KG1 (cell line): ENCODE data around the gene UPK3BL2.
"Not testable (repeated sequence)": the region's sequence is repeated elsewhere in the genome, so short reads cannot be mapped to it uniquely, and the experiment has no call there.

Experiments
- DNase-seq: peaks from one replicate; lab custom pipeline; 2025; lab: John Stamatoyannopoulos, UW

The UPK3BL2 gene

DNA sequence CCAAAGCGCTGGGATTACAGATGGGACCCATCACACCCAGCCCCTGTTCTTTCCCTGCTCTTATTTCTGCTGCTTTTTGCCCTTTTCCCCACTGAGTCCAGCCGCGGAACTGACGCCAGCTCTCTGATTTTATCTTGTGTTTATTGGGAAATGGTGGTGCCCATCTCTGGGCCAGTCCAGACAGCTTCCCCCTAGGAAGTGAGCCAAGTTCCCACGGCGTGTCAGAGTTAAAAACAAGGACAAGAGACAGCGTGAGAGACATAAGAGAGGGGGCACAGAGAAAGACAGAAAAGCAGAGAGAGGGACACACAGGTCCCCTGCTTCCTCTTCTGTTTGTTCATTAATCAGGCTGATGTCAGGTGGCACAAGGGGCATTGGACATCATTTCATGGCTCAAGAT is 11.9 kb downstream of the UPK3BL2 start:
- not testable (repeated sequence) for DNase-seq

DNA sequence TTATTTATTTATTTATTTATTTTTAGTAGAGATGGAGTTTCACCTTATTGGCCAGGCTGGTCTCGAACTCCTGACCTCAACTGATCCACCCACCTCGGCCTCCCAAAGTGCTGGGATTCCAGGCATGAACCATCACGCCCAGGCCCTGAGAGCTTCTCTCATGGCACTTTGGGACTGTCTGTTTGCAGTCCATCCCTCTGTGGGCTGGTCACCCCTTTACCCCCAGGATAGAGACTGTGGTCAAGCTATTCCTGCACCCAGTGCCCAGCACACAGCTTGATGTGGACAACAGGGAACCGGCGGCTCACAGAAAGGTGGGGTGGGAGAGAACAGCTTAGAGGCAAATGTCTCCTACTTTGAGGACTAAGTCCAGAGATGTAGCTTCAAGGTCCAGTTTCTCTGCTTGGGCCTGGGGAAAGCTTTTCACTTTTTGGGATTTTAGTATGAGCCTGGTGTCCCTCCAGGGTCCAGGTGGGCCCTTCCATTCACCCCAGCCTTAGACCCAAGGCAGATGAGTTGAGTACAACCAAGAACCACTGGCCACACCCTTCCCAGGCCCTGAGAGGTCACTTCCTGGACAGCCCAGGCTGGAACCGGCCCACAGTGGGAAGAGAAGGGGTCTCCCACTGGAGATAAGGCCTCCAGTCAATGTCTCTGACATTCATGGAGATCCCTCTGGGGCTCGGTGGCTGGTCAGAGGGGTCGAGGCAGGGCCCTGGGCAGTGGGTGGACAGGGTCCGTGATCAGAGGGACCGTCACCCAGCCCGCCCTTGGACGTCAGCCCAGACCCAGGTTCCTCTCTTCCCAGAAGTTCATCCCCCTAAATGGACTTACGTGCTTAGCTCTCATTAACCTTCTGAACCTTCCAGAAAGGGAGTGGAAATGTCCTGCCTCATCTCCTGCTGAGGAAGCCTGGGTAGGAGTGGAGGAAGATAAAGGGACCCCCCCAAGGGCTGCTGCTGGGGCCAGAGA is 15.4 kb downstream of the UPK3BL2 start:
- DNase-seq, result not testable (repeated sequence)

DNA sequence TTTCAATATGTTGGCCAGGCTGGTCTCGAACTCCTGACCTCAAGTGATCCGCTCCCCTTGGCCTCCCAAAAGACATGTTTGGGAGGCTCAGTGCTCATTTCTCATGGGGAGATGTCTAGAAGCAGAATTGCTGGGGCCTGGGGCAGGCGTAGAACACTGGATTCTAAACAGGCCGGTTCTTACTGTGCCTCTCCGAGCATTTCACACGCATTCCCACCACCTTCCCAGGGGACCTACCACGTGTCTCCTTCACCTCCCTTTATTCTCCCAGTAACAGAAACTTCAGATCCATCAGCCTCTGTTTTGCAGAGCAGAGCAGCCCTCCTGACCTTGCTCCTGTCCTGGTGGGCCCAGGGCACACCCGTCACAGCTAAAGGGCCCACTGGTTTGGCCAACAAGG is 16.3 kb downstream of the UPK3BL2 start:
- DNase-seq, result not testable (repeated sequence)

DNA sequence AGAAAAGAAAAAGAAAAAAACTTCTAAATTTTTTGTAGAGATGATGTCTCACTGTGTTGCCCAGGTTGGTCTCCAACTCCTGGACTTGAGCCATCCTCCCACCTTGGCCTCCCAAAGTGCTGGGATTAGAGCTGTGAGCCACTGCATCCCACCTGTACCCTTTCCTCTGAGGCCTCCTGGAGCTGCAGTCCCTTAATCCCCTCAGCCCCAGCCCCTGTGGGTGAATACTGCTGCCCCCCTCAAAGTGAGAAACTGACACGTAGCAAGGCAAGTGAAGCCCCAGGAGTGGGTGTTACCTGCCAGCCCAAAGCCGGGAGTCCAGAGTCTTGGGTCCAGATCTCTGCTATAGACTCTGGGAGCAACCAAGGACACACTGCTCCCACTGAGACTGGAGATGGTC is 18.7 kb downstream of the UPK3BL2 start:
- DNase-seq, result not testable (repeated sequence)

DNA sequence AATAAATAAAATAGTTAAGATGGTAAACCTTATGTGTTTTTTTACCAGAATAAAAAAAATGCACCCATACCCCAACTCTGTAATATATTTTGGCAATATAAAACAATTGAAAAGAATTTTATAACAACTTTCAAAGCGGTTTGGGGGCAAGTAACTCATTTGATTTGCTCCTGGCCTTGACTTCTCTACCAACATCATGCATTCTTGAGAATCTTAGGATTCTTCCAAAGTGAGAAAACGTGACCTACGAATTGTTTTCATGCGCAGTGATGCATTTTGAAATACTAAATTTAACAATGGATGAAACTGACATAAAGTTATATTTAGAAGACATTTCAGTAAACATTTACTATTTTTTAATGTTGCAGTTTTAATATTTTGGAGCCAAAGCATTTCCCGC is 22.7 kb downstream of the UPK3BL2 start:
- DNase-seq, result not testable (repeated sequence)

DNA sequence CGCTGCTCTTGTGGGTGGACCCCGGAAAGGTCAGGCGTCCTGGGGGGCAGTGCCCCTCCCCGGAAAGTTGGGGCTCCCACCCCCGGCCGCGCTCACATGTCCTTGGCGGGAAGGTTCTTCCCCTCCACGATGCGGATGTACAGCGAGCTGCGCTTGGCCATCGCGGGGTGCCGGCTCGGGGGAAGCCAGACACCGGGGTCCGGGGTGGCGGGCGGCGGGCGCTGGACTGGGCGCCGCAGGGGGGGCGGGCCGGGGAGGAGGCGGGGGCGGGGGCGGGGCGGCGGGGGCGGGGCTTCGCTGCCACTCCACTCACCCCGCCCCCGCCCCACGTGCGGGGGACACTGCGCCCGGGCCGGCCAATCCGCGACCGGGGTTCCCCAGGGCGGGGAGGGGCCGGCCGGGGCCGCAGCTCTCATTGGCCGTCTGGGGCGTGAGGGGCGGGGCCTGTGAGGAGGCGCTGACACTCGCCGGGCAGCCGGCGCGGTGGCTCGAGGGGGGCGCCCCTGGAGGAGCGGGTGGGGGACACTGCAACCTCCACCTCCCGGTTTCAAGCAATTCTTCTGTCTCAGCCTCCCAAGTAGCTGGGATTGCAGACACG is 25.8 kb downstream of the UPK3BL2 start, which contains the start of gene RASA4B:
Gene RASA4B, minus strand, starts transcription at position 228 of the 598 bp plus-strand sequence. Its CDS starts 67 bp downstream, at position 161.
- not testable (repeated sequence) for DNase-seq

DNA sequence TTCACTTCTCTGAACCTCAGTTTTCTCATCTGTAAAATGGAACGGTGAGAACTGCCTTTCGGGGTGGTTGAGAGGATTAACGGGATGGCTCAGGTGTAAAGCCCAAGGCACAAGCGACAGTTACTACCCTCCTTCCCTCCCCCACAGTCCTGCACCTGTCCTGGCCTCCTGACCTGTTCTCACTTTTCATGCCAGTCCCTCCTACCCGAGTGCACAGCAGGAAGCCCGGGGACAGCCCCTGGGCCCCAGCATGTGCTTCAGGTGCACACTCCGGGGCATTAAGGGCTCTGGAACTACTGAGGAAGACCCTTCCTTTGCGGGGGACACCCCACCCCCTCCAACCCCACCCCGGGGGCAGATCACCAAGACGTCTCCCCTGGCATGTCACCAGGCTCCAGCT is 26.5 kb downstream of the UPK3BL2 start:
- DNase-seq, result not testable (repeated sequence)

DNA sequence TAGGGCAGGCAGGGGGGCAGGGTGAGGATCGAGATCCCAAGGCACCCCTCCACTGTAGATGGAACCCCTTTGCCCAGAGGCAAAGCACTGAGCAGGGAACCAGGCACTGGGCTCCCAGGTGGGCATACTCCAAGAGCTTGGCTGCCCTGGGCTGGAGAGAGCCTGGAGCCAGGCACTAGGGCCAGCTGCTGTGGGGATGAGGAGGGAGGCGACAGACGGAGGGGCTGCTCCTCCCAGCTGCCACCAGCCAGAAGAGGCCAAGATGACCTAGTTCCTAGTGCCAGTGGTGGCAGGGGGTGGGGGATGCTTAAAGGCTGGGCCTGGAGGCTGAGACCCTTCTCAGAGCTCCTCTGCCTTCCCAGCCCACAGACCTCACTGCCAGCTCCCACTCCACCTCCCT is 27.6 kb downstream of the UPK3BL2 start:
- not testable (repeated sequence) for DNase-seq

DNA sequence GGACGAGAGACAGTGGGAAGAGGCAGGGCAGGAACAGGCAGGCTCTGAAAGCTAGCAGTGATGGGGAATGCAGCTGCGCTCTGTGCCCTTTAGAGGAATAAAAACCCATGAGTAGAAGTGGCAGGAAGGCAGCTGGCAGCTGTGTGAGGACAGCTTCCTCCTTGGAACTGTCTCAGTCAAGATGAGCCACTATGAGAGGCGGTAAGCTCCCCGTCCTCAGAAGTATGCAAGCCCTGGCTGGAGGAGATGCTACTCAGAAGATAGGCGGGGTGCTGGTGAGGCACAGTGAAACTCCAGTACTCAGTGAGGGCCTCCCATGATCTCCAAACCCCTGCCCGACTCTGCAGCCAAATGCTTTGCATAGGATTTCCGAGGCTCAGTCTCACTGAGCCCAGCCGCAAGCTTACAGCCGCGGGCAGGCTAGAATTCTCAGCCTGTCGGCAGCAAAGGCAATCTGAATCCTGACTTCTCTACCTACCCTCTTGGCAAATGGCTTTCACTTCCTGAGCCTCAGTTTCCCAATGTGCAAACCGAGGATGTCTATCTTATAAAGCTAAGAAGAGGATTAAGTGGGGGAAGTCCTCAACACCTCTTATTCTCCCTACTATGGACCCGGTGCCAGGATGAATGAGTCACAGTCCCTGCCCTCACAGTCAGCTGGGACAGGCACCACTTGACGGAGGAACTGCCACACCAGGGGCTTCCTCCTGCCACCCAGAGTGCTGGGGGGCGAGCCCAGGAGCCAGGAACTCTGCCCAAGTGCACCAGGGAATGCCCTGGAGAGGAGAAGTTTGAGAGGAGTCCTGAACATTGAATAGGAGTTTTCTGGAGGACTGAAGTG is 28.4 kb downstream of the UPK3BL2 start:
- not testable (repeated sequence) for DNase-seq

DNA sequence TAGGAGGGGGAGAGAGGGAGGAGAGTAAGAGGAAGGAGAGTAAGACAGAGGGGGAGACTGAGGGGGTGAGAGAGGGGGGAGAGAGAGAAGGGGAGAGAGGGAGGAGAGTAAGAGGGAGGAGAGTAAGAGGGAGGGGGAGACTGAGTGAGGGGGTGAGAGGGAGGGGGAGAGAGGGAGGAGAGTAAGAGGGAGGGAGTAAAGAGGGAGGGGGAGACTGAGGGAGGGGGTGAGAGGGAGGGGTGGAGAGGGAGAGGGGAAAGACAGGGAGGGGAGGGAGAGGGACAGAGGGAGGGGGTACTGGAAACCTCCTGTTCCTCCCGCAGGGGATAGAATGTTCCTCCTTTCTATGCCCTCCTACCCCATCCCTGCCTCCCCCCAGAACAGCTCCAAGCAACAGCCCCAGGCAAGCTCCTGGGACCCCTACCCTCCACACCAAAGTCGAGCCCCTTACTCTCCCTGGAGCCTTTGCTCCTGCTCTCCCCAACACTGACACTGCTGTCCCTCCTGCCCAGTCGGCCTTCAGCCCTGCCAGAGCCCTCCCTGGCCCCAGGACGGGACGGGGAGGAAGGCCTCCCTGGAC is 30.8 kb downstream of the UPK3BL2 start:
- DNase-seq, result not testable (repeated sequence)

DNA sequence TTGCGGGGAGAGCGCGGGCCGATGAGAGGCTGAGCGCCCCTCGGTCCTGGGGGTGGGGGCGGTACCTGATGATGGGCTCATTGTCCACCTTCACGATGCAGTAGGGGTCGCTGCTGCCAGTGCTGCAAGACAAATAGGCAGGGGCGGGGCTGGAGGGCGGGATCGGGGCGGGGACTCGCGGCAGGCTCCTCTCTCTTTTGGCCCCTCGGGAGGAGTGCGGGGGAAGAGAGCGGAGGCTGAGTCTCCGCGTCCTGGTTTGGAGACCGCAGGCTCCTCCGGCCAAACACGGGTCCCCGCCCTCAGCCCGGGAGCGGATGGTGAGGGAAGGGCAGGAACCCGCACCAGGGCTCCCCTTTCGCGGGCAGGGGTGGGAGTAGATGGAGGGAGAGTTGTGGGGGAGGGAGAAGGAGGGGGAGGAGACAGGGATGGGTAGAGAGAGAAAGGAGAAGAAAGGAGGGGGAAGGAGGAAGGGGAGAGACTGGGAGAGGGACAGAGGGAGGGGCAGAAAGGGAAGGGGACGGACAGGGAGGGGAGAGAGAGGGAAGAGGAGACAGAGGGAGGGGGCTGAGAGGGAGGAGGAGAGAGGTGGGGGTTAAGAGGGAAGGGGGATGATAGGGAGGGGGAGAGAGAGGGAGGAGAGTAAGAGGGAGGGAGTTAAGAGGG is 31.5 kb downstream of the UPK3BL2 start:
- DNase-seq, result not testable (repeated sequence)

DNA sequence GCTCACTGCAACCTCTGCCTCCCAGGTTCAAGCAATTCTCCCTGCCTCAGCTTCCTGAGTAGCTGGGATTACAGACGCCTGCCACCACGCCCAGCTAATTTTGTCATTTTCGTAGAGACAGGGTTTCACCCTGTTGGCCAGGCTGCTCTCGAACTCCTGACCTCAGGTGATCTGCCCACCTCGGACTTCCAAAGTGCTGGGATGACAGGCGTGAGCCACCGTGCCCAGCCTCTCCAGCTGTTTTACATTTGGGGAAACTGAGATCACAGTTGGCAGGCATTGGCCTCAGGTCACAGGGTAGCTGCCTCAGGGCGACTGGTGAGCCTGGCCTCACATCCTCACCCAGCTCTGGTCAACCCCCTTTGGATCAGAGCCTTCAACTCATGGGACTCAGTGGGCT is 32.9 kb downstream of the UPK3BL2 start:
- not testable (repeated sequence) for DNase-seq

DNA sequence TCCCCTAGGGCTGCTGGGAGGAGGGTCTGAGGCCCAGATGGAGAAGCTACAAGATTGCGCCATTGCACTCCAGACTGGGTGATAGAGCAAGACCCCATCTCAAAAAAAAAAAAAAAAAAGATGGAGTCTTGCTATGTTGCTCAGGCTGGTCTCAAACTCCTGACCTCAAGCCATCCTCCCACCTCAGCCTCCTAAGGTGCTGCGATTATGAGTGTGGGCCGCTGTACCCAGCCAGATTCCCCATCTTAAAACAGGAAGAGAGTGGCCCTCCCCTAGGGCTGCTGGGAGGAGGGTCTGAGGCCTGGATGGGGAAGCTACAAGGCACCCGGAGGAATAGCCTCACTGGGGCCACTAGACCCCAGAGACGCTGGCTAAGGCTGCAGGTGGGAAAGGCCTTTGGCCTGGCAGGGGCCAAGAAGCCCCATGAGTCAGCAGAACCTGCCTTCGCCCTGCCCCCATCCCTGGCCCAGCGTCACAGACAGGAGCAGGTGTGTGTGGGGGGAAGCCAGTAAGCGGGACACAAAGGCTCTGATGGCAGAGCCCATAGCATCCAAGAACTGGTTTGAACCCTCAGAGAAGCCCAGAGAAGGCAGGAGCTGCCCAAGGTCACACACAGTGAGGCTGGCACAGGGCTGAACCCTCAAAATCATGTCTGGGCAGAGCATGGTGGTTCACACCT is 35.9 kb downstream of the UPK3BL2 start:
- not testable (repeated sequence) for DNase-seq

DNA sequence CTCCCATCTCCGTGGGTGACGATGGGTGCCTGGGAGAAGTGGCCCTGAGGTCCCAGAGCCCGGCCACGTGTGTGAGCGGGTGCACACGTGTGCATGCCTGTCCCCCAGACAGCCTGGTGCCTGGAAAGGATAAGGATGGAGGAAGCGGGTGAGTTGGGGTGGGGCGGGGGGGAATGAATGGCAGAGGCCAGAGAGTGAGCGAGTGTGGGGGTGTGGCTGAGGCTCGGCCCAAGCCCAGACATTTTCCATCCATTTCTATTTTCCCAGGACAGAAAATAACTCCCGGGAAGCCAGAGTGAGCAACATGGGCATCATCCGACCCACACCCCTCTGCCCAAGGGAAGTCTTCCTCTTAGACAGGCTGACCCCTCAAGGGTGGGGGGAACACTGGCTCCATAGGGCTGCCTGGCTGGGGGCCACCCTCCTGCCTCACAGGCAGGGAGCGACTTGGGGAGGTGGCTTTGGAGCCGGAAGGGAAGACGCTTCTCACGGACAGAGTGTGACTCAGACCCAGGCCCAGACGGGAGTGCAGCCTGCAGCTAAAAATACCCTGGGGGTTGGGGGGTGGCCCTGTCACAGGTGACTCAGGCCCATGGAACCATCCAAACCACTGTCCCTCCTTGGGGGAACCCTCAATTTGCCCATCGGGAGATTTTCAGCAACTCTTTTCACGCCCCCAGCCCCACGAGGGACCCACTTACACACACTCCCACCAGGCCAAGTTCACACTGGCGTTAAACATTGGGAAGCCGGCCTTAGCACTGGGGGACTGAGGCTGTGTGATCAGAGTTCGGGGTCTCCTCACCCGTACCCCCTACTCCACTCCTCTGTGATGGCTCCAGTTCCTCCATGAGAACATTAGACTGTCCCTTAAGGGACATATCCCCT is 38.0 kb downstream of the UPK3BL2 start:
- DNase-seq, result not testable (repeated sequence)

DNA sequence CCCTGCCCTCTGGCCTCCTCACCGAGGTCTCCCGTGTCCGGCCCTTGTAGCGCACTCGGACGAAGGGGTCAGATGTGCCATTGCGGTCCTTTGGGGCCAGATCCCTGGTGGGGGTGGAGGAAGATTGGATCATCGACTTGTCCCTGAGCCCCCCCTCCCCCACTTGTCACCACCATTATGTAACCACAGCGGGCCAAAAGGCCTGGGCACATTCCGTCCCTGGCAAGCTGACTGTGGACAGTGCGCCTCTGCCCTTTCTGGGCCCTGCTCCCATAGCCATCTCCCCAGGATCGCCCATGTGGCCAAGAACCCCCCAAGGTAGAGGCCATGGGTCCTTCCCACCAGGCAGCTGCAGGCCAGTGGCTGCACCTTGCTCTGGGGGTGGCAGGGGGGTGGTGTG is 40.4 kb downstream of the UPK3BL2 start:
- DNase-seq, result not testable (repeated sequence)

DNA sequence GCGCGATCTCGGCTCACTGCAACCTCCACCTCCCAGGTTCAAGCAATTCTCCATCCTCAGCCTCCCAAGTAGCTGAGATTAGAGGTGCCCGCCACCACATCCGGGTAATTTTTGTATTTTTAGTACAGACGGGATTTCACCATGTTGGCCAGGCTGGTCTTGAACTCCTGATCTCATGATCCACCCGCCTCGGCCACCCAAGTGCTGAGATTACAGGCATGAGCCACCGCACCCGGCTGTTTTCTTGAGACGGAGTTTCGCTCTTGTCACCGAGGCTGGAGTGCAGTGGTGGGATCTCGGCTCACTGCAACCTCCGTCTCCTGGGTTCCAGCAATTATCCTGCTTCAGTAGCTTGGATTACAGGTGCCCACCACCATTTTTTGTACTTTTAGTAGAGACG is 45.2 kb downstream of the UPK3BL2 start:
- DNase-seq, result not testable (repeated sequence)

DNA sequence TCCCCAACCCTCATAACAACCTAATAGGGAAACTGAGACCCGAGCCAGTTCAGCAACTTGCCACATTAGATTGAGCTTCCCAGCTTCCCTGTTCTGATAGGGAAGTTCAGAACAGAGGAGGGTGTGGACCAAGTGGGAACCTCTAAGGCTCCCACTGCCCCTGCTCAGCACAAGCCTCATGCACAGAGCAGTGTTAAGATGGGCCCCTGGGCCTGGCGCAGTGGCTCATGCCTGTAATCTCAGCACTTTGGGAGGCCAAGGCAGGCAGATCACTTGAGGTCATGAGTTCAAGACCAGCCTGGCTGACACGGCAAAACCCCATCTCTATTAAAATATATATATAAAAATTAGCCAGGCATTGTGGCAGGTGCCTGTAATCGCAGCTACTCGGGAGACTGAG is 46.2 kb downstream of the UPK3BL2 start:
- DNase-seq, result not testable (repeated sequence)

DNA sequence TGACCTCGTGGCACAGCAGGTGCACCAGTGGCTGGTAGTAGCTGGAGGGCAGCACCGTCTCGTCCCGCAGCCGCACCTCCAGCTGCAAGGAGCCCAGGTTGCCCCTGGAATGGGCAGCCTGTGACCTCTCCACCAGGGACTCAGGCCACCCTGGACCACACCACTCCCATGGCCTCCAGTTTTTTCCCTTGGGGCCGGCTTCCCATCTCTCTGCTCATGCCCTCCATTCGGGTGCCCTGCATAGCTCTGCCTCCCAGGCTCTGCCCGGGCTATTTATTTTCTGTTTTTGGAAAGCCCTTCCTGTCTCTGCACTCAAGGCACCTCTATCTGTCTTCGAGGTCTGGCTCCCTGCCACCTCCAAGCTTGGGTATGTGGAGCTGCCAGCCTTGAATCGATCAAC is 46.6 kb downstream of the UPK3BL2 start:
- not testable (repeated sequence) for DNase-seq

DNA sequence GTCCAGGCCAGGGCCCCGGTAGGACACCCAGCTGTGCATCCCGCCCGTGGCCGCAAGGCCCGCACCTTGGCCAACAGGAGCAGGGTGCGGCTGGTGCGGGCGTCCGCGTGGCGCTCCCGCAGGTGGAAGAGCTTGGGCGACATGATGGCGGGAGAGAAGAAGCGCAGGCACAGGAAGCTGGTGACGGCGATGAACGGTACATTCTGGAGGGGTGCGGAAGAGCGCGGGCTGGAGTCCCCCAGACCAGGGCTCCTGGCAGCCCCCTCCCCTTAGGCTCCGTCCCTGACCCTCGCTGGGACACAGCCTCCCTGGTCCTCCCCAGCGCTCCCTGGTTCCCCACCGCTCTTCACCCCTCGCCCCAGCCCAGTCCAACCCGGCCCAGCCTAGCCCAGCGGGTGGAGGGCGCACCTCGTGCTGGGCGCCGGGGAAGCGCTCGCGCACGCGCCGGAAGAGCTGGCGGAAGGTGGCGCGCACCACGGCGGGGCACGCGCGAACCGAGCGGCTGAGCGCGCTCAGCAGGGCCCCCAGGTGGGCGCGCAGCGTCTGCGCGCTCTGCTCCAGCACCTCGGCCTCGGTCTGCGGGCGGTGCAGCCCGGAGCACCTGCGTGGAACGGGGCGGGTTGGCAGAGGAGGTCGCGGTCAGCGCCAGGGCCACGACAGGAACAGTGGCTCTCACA is 48.9 kb downstream of the UPK3BL2 start:
- DNase-seq, result not testable (repeated sequence)
